Left lung (tissue), 10 donors: Measurements from ENCODE around the gene MPG. TPM values are rescaled to one million over a fixed set of nuclear protein-coding genes. Genes with fewer than 3 reads are reported as not detected.

Source experiments
- ATAC-seq: fragments of 200-7000 bp; cut with Tn5 transposase; one replicate; pipeline ENCODE4 v1.9.1; 2020; ENCODE audit warnings: moderate library complexity
- DNase-seq, 4 donors: peaks; one replicate each; pipeline ENCODE4 v3.0.0-alpha.2; 2013 to 2020
- H3K27ac ChIP-seq, 2 donors: fragments of 200-600 bp; sonication (generic) in 1 of 2; one replicate each; pipeline versions ENCODE4 v1.5.0 to v1.8.0; 2020 to 2021
- H3K27me3 ChIP-seq, 2 donors: fragments of 200-600 bp; sonication (generic) in 1 of 2; one replicate each; pipeline versions ENCODE4 v1.5.0 to v1.8.0; 2020 to 2021
- H3K36me3 ChIP-seq, 2 donors: fragments of 200-600 bp; sonication (generic) in 1 of 2; one replicate each; pipeline versions ENCODE4 v1.5.0 to v1.8.0; 2020 to 2021
- H3K4me1 ChIP-seq, 2 donors: fragments of 200-600 bp; one replicate each; pipeline ENCODE4 v1.8.0; 2021
- H3K4me3 ChIP-seq, 2 donors: fragments of 200-600 bp; sonication (generic) in 1 of 2; one replicate each; pipeline versions ENCODE4 v1.5.0 to v1.8.0; 2020 to 2021; ENCODE audit warnings: mild to moderate bottlenecking in 1 of 2
- H3K9me3 ChIP-seq, 2 donors: fragments of 200-600 bp; sonication (generic) in 1 of 2; one replicate each; pipeline versions ENCODE4 v1.5.0 to v1.8.0; 2020 to 2021
- intact Hi-C, 2 donors: fragments of 100-400 bp; cut with DNase I; formaldehyde crosslinking; loops; one replicate each; pipeline versions ENCODE4 v1.11.2 to v1.14.2; 2022
- polyA plus RNA-seq, 6 donors: library from polyadenylated mRNA; unstranded; fragments of 120-200 nt; gene quantifications; one replicate each; pipeline ENCODE4 v1.2.1, GENCODE V29; 2013; ENCODE audit not compliant: insufficient read length in 6 of 6
- total RNA-seq, 2 donors: library from RNA; stranded (reverse); fragmentation: NEBNext Ultra II Directional; extraction: Animal tissue kit (Norgen Biotek cat#: 25700); gene quantifications; one replicate each; pipeline ENCODE4 v1.2.1, GENCODE V29; 2021
- TF ChIP-seq, protein P1 (sequence below), 2 donors: fragments of 200-600 bp; sonication (generic) in 1 of 2; IDR thresholded peaks; one replicate each; pipeline versions ENCODE4 v1.5.0 to v1.8.0; 2021; ENCODE audit warnings: antibody characterized with exemption in 2 of 2
- donor health status: DM: no; HTN: yes; CAD: no.
- donor health status: DM: no; HTN: no; CAD: no.

The MPG gene
- total and polyA plus RNA-seq, 8 donors = 22.2 to 47.6 (median 29.5) TPM

DNA sequence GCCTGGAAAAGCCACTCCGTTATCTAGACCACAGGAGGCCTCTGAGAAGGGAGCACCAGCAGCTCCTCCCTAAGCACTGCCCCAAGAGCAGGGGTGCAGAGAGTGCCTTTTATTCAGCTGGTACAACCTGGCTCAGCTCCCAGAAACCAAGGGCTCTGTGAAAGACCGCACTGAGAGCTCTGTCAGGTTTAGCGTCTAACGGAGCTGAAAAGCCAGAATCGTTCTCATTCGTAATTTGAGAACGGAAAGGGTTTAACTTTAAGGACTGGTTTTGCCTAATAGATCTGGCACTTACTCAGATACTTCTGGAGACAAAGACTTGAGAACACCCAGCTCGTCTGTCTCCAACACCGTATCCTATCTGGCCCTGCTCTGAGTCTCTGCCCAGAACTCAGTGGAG is 13.5 kb downstream of the MPG start:
- Histone ChIP-seq H3K27ac (no peak overlapping the region), H3K9me3 (no peaks in the 10 kb centered on the region), H3K27me3 (no peaks in the 10 kb centered on the region), H3K36me3 (peaks cover 0 to 60% of the 10 kb centered on the region in 2 donors), H3K4me3 (no peak overlapping the region), H3K4me1 (no peaks in the 10 kb centered on the region)
- TF ChIP-seq, protein P1, sequence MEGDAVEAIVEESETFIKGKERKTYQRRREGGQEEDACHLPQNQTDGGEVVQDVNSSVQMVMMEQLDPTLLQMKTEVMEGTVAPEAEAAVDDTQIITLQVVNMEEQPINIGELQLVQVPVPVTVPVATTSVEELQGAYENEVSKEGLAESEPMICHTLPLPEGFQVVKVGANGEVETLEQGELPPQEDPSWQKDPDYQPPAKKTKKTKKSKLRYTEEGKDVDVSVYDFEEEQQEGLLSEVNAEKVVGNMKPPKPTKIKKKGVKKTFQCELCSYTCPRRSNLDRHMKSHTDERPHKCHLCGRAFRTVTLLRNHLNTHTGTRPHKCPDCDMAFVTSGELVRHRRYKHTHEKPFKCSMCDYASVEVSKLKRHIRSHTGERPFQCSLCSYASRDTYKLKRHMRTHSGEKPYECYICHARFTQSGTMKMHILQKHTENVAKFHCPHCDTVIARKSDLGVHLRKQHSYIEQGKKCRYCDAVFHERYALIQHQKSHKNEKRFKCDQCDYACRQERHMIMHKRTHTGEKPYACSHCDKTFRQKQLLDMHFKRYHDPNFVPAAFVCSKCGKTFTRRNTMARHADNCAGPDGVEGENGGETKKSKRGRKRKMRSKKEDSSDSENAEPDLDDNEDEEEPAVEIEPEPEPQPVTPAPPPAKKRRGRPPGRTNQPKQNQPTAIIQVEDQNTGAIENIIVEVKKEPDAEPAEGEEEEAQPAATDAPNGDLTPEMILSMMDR (IDR thresholded peaks at IDR 0.05) = no peak
- peak in 1 of 4 donors; percentile 67 for DNase-seq
- peak; percentile 66 for ATAC-seq
- intact Hi-C loops = no loop called here

DNA sequence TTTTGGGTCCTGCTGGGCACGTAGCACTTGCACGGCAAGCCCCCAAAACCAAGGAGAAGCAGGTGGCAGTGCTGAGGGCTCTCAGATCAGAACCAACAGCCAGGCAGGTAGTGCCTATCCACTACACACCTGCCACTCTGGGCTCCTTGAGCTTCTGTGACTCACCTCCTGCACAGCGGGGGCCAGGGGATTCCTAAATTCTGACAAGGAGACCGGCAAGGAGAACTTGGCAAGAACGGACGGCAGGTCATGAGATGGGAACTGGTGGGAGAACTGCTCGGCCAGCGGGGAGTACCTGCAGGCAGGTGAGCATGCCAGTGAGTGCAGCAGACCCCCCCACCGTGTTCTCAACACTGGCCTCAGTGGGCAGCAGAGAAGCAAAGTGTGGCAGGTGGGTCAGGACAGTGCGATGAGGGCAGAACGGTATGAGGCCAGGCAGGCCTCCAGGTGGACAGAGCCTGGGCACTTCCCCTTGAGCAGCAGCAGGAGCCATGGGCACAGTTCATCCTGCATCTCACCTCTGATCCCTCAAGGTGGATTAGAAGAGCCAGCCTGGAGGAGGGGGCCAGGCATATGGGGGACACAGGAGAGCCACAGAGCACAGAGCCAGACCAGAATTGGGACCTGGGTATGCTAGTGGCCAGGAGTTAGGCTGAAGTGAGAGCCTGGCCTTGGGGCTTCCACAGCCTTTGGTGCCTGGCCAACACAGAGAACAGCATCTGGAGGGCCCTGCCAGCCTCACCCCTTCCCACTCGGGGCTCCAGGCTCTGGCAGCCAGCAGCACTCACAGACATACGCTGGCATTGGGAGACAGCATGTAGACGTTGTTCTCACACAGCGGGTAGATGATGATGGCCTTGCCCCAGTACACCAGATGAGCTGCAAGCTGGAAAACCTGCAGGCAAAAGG is 14.7 kb downstream of the MPG start:
- DNase-seq = no peak
- H3K9me3 ChIP-seq = no peaks in the 10 kb centered on the region
- H3K27ac ChIP-seq = no peak overlapping the region
- no peak overlapping the region for H3K4me3 ChIP-seq
- intact Hi-C loops = no loop called here
- ATAC-seq = peak; percentile 13
- peaks cover 0 to 51% of the 10 kb centered on the region in 2 donors for H3K36me3 ChIP-seq
- TF ChIP-seq, protein P1 (IDR thresholded peaks at IDR 0.05) = no peak
- no peaks in the 10 kb centered on the region for H3K27me3 ChIP-seq
- peaks cover 2 to 9% of the 10 kb centered on the region in 2 donors for H3K4me1 ChIP-seq

DNA sequence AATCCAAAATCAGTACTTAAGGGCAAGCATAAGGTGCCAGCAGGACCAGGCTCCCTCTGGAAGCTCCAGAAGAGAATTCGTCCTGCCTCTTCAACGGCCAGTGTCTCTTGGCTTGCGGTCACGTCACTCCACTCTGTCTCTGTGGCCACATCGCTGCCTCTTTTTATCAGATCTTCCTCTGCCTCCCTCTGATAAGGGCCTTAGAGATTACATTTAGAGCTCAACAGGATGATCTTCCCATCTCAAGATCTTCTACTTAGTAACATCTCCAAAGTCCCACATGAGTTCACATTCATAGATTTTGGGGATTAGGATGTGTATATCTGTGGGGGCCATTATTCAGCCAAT is 16.9 kb downstream of the MPG start:
- no peak overlapping the region for H3K4me3 ChIP-seq
- no peak for ATAC-seq
- no peak overlapping the region for H3K27ac ChIP-seq
- peaks cover 2 to 17% of the 10 kb centered on the region in 2 donors for H3K4me1 ChIP-seq
- intact Hi-C loops = no loop called here
- no peaks in the 10 kb centered on the region for H3K27me3 ChIP-seq
- TF ChIP-seq, protein P1 (IDR thresholded peaks at IDR 0.05) = no peak
- H3K36me3 ChIP-seq = peaks cover 0 to 46% of the 10 kb centered on the region in 2 donors
- H3K9me3 ChIP-seq = no peaks in the 10 kb centered on the region
- DNase-seq = no peak

DNA sequence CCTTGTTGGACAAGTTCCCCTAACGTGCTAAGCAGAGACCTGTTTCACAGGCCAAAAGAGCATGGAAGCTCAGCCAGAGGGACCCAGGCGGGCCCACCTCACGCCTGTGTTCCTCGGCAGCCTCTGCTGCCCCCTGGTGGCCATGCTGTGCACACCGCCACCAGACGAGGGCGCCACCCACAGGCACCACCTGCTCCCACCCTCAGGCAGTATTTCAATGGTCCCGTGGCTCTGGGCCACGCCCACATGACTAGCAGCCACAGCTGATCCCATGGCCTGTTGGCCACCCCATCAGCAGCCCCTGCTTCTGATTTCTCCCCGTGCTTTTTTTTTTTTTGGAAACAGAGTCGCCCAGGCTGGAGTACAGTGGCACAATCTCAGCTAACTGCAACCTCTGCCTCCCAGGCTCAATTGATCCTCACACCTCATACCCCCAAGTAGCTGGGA is 18.9 kb downstream of the MPG start:
- no peaks in the 10 kb centered on the region for H3K9me3 ChIP-seq
- peak; percentile 63 to 97 (median 89) for DNase-seq
- no peak overlapping the region for H3K4me3 ChIP-seq
- no peaks in the 10 kb centered on the region for H3K27me3 ChIP-seq
- H3K36me3 ChIP-seq = peaks cover 0 to 33% of the 10 kb centered on the region in 2 donors
- no peak overlapping the region for H3K27ac ChIP-seq
- intact Hi-C loops = no loop called here
- H3K4me1 ChIP-seq = peaks cover 2 to 17% of the 10 kb centered on the region in 2 donors
- ATAC-seq = peak; percentile 96
- TF ChIP-seq, protein P1 (IDR thresholded peaks at IDR 0.05) = peak; percentile 95 to 99

DNA sequence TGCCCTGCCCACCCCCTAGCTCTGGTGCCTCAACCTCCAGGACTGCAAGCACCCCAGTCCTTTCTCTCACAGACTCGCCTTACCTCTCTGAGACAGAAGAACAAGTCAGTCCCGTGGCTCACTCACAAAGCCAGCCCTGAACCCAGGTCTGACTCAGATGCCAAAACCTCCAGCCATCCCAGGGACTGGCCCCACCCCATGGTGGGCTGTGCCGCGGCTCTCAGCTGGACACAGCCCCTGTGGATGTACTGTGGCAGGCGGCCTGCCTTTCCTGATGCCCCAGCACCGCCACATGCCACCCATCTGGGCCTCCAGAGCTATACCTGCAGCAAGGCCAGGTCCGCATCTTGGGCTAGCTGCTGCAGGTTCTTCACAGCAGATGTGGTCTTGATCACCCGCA is 19.8 kb downstream of the MPG start:
- TF ChIP-seq, protein P1 (IDR thresholded peaks at IDR 0.05) = no peak

More for the DNA sequence above, 19.8 kb downstream of the MPG start:
- no peak overlapping the region for H3K4me3 ChIP-seq
- no peak overlapping the region for H3K27ac ChIP-seq
- H3K9me3 ChIP-seq = no peaks in the 10 kb centered on the region
- peaks cover 6 to 17% of the 10 kb centered on the region in 2 donors for H3K4me1 ChIP-seq
- no peaks in the 10 kb centered on the region for H3K27me3 ChIP-seq
- no peak for ATAC-seq
- peaks cover 0 to 24% of the 10 kb centered on the region in 2 donors for H3K36me3 ChIP-seq
- intact Hi-C loops = no loop called here
- DNase-seq = no peak
